Astrocyte (in vitro differentiated cells and primary cell): ENCODE measurements around the gene ANKS1A. TPM values are rescaled to one million over a fixed set of nuclear protein-coding genes. Genes with fewer than 3 reads are reported as not detected.

Experiments
- DNase-seq: peaks from one replicate; pipeline ENCODE4 v3.0.0-alpha.2; 2010; ENCODE audit warnings: low read depth
- FAIRE-seq: peaks from 2 replicates; lab custom pipeline; 2011; peaks lifted over from hg19 to GRCh38; lab: Jason Lieb, UNC
- H2AFZ ChIP-seq: 2 replicates; pipeline ENCODE4 v1.6.0; 2012; ENCODE audit warnings: low read depth, low read length, inconsistent platforms
- H3K27ac ChIP-seq: 2 replicates; pipeline ENCODE4 v1.5.1; 2011; ENCODE audit warnings: low read depth, low read length, inconsistent platforms
- H3K27me3 ChIP-seq: 2 replicates; pipeline ENCODE4 v1.6.0; 2011; ENCODE audit warnings: low read length, inconsistent platforms; ENCODE audit not compliant: insufficient read depth
- H3K36me3 ChIP-seq: 2 replicates; pipeline ENCODE4 v1.5.1; 2011; ENCODE audit warnings: low read length, inconsistent platforms; ENCODE audit not compliant: insufficient read depth
- H3K4me1 ChIP-seq: 2 replicates; pipeline ENCODE4 v1.5.1; 2011; ENCODE audit warnings: low read length, inconsistent platforms; ENCODE audit not compliant: insufficient read depth
- H3K4me2 ChIP-seq: 2 replicates; pipeline ENCODE4 v1.6.0; 2012; ENCODE audit warnings: low read length, inconsistent platforms
- H3K4me3 ChIP-seq: 2 replicates; pipeline ENCODE4 v1.5.1; 2011; ENCODE audit warnings: low read depth, mild to moderate bottlenecking, low read length, inconsistent platforms; ENCODE audit not compliant: insufficient read depth
- H3K79me2 ChIP-seq: 2 replicates; pipeline ENCODE4 v1.6.0; 2012; ENCODE audit warnings: mild to moderate bottlenecking, low read length, inconsistent platforms; ENCODE audit not compliant: insufficient read depth
- H3K9ac ChIP-seq: 2 replicates; pipeline ENCODE4 v1.6.0; 2012; ENCODE audit warnings: mild to moderate bottlenecking, low read length, inconsistent platforms
- H3K9me3 ChIP-seq: 2 replicates; pipeline ENCODE4 v1.5.1; 2012; ENCODE audit warnings: low read depth, mild to moderate bottlenecking, low read length, inconsistent platforms; ENCODE audit not compliant: insufficient read depth
- H4K20me1 ChIP-seq: 2 replicates; pipeline ENCODE4 v1.6.0; 2012; ENCODE audit warnings: low read length, inconsistent platforms; ENCODE audit not compliant: insufficient read depth
- H3K27ac Mint-ChIP-seq: one replicate; pipeline ENCODE4 v1.8.0; 2021; ENCODE audit warnings: mild to moderate bottlenecking, mixed read lengths; ENCODE audit not compliant: unreplicated experiment
- H3K27me3 Mint-ChIP-seq: one replicate; pipeline ENCODE4 v1.8.0; 2021; ENCODE audit warnings: low read depth, mixed read lengths; ENCODE audit not compliant: unreplicated experiment
- H3K36me3 Mint-ChIP-seq: one replicate; pipeline ENCODE4 v1.8.0; 2021; ENCODE audit warnings: low read depth, mixed read lengths; ENCODE audit not compliant: unreplicated experiment
- H3K4me1 Mint-ChIP-seq: one replicate; pipeline ENCODE4 v1.8.0; 2021; ENCODE audit warnings: low read depth, mixed read lengths; ENCODE audit not compliant: unreplicated experiment
- H3K4me3 Mint-ChIP-seq: one replicate; pipeline ENCODE4 v1.8.0; 2021; ENCODE audit warnings: mild to moderate bottlenecking, moderate library complexity, mixed read lengths; ENCODE audit not compliant: unreplicated experiment
- H3K9me3 Mint-ChIP-seq: one replicate; pipeline ENCODE4 v1.8.0; 2021; ENCODE audit warnings: mild to moderate bottlenecking, mixed read lengths; ENCODE audit not compliant: unreplicated experiment
- EZH2 ChIP-seq: IDR thresholded peaks from 2 replicates; pipeline ENCODE4 v1.6.1; 2012; ENCODE audit warnings: mild to moderate bottlenecking, low read length, inconsistent platforms; ENCODE audit not compliant: insufficient read depth
- total RNA-seq: library from RNA; stranded (reverse); gene quantifications from 2 replicates; pipeline ENCODE4 v1.2.1, GENCODE V29; 2021
- TF ChIP-seq, protein P1 (sequence below): IDR thresholded peaks from 2 replicates; pipeline ENCODE4 v1.5.1; 2011; ENCODE audit warnings: low read depth, mild to moderate bottlenecking, inconsistent platforms, low read length, moderate library complexity; ENCODE audit not compliant: insufficient read depth

Gene ANKS1A
- total RNA-seq, 1 donor from 2014 or later, result 18.0 TPM

GRCh38 chr6:35048631-35049083 lies 159.6 kb downstream of the ANKS1A start:
- peak overlapping the region; percentile 77 for H3K4me2 ChIP-seq
- peaks cover 54% of the 10 kb centered on the region for H3K4me1 ChIP-seq
- peaks cover 5% of the 10 kb centered on the region for H3K36me3 Mint-ChIP-seq
- H3K4me3 Mint-ChIP-seq, result no peak overlapping the region
- H3K27me3 Mint-ChIP-seq, result no peaks in the 10 kb centered on the region
- peak overlapping the region; percentile 45 for H3K4me3 ChIP-seq
- H2AFZ ChIP-seq, result peak overlapping the region; percentile 58
- H3K9me3 Mint-ChIP-seq, result peaks cover 4% of the 10 kb centered on the region
- H3K36me3 ChIP-seq, result no peaks in the 10 kb centered on the region
- peak overlapping the region; percentile 23 for H3K27ac ChIP-seq
- DNase-seq (peak; percentile 87), FAIRE-seq (no peak)
- H3K27ac Mint-ChIP-seq, result no peak overlapping the region
- no peak for TF ChIP-seq EZH2
- TF ChIP-seq, protein P1, sequence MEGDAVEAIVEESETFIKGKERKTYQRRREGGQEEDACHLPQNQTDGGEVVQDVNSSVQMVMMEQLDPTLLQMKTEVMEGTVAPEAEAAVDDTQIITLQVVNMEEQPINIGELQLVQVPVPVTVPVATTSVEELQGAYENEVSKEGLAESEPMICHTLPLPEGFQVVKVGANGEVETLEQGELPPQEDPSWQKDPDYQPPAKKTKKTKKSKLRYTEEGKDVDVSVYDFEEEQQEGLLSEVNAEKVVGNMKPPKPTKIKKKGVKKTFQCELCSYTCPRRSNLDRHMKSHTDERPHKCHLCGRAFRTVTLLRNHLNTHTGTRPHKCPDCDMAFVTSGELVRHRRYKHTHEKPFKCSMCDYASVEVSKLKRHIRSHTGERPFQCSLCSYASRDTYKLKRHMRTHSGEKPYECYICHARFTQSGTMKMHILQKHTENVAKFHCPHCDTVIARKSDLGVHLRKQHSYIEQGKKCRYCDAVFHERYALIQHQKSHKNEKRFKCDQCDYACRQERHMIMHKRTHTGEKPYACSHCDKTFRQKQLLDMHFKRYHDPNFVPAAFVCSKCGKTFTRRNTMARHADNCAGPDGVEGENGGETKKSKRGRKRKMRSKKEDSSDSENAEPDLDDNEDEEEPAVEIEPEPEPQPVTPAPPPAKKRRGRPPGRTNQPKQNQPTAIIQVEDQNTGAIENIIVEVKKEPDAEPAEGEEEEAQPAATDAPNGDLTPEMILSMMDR, result peak; percentile 17
- H3K9me3 ChIP-seq, result no peaks in the 10 kb centered on the region
- no peaks in the 10 kb centered on the region for H3K79me2 ChIP-seq
- H3K27me3 ChIP-seq, result no peaks in the 10 kb centered on the region
- H3K9ac ChIP-seq, result peak overlapping the region; percentile 47
- no peaks in the 10 kb centered on the region for H4K20me1 ChIP-seq
- H3K4me1 Mint-ChIP-seq, result peaks cover 30% of the 10 kb centered on the region

DNA sequence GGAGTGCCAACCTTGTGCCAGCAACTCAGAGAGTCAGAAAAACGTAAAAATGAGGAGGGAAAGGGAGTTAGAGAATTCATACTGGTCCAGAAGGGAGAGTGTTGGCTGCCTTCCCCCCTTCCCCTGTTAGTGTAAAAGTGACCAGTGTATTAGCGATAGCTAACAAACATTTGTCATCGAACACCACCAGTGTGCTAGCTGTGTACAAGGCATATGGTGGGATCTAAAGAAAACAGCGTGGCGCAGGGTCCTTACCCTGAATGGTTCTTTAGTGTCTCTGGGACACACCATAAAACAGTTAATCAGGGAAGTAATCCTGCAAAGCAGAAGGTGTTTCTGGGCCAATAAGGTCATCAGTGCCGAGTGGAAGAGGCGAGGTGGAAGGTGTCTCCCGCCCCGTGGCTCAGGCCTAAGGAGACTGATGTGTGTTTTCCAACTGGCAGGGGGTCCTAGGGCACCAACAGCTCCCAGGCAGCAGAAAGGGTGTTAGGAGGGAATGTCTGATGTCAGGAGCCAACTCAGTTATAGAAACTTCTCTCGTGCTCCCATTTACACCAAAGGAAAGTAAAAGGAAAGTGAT lies 160.2 kb downstream of the ANKS1A start:
- Mint-ChIP-seq H3K27me3 (no peaks in the 10 kb centered on the region), H3K4me1 (peaks cover 30% of the 10 kb centered on the region), H3K36me3 (peaks cover 5% of the 10 kb centered on the region), H3K27ac (no peak overlapping the region), H3K9me3 (peaks cover 4% of the 10 kb centered on the region), H3K4me3 (no peak overlapping the region)
- H3K9me3 ChIP-seq, result no peaks in the 10 kb centered on the region
- no peak overlapping the region for H3K27ac ChIP-seq
- no peaks in the 10 kb centered on the region for H4K20me1 ChIP-seq
- peaks cover 56% of the 10 kb centered on the region for H3K4me1 ChIP-seq
- H3K4me3 ChIP-seq, result no peak overlapping the region
- no peak for DNase-seq
- TF ChIP-seq EZH2, result no peak
- TF ChIP-seq, protein P1, result no peak
- peak overlapping the region; percentile 77 for H3K4me2 ChIP-seq
- no peaks in the 10 kb centered on the region for H3K27me3 ChIP-seq
- H2AFZ ChIP-seq, result no peak overlapping the region
- no peak for FAIRE-seq
- H3K36me3 ChIP-seq, result no peaks in the 10 kb centered on the region
- H3K79me2 ChIP-seq, result no peaks in the 10 kb centered on the region
- H3K9ac ChIP-seq, result peak overlapping the region; percentile 47
